Neutrophil (primary cell): ENCODE data around the gene CYP2C18.
"Not testable (repeated sequence)": the region's sequence is repeated elsewhere in the genome, so short reads cannot be mapped to it uniquely, and the experiment has no call there.

Experiments
- H3K27ac ChIP-seq: fragments of 200-600 bp; sonication (generic); 2 replicates; pipeline ENCODE4 v1.5.1; 2016; ENCODE audit warnings: mild to moderate bottlenecking, moderate library complexity
- H3K27me3 ChIP-seq: fragments of 200-600 bp; sonication (generic); 2 replicates; pipeline ENCODE4 v1.6.0; 2016; ENCODE audit warnings: mild to moderate bottlenecking
- H3K36me3 ChIP-seq: fragments of 200-600 bp; sonication (generic); 2 replicates; pipeline ENCODE4 v1.5.1; 2017
- H3K4me1 ChIP-seq, 2 experiments: fragments of 200-600 bp in 1 of 2; sonication (generic) in 1 of 2; 1 replicate in 1 of 2; 2 replicates in 1 of 2; pipeline versions ENCODE4 v1.5.1 to v1.6.1; 2013 to 2016; ENCODE audit warnings: low read depth in 1 of 2, low read length in 1 of 2, mild to moderate bottlenecking in 1 of 2, moderate library complexity in 1 of 2; ENCODE audit not compliant: control insufficient read depth in 1 of 2, insufficient read depth in 1 of 2
- H3K4me3 ChIP-seq, 2 experiments: fragments of 200-600 bp in 1 of 2; sonication (generic) in 1 of 2; 1 replicate in 1 of 2; 2 replicates in 1 of 2; pipeline ENCODE4 v1.5.1; 2013 to 2016; ENCODE audit warnings: low read depth in 1 of 2, low read length in 1 of 2, mild to moderate bottlenecking in 1 of 2, moderate library complexity in 1 of 2
- H3K9me3 ChIP-seq: fragments of 200-600 bp; sonication (generic); 2 replicates; pipeline ENCODE4 v1.5.1; 2016
- CTCF ChIP-seq: fragments of 200-600 bp; sonication (generic); IDR thresholded peaks from 2 replicates; pipeline ENCODE4 v1.5.1; 2016; ENCODE audit warnings: antibody characterized with exemption

CYP2C18 gene

DNA sequence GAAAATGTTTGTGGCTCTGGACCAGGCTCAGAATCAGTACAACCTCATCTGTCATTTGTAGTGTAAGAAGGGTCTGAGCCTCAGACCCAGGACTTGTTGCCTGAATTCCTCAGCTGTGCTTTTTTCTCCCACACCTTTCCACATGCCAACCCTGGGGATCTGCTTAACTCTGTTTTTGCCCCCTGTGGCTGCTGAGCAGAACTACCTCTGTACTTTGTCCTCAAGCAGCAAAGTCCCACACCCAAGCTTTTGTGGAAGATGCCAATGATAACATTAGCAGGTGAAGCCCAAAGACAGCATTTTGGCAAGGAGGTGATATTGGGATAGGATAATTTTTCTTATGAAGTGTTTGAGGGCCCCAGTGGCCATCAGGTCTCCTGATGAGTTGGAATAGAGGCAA lies 5.8 kb upstream of the CYP2C18 start:
- no peak overlapping the region for H3K27ac ChIP-seq
- H3K36me3 ChIP-seq = no peaks in the 10 kb centered on the region
- H3K4me1 ChIP-seq = no peaks in the 10 kb centered on the region
- H3K27me3 ChIP-seq = no peaks in the 10 kb centered on the region
- no peaks in the 10 kb centered on the region for H3K9me3 ChIP-seq
- no peak overlapping the region for H3K4me3 ChIP-seq
- no peak for TF ChIP-seq CTCF

GRCh38 chr10:94678475-94678874 lies 5.1 kb upstream of the CYP2C18 start:
- Histone ChIP-seq H3K36me3 (no peaks in the 10 kb centered on the region), H3K9me3 (no peaks in the 10 kb centered on the region), H3K4me3 (no peak overlapping the region), H3K27me3 (no peaks in the 10 kb centered on the region), H3K27ac (no peak overlapping the region), H3K4me1 (no peaks in the 10 kb centered on the region)
- TF ChIP-seq CTCF = no peak

GRCh38 chr10:94680544-94680943 lies 3.0 kb upstream of the CYP2C18 start:
- H3K4me3 ChIP-seq = no peak overlapping the region
- H3K9me3 ChIP-seq = no peaks in the 10 kb centered on the region
- no peak overlapping the region for H3K27ac ChIP-seq
- TF ChIP-seq CTCF = no peak
- no peaks in the 10 kb centered on the region for H3K36me3 ChIP-seq
- no peaks in the 10 kb centered on the region for H3K4me1 ChIP-seq
- no peaks in the 10 kb centered on the region for H3K27me3 ChIP-seq

GRCh38 chr10:94682636-94683035 lies 893 bp upstream of the CYP2C18 start:
- H3K4me1 ChIP-seq, H3K9me3 ChIP-seq, H3K27ac ChIP-seq, H3K36me3 ChIP-seq, H3K27me3 ChIP-seq, H3K4me3 ChIP-seq: not testable (repeated sequence)

DNA sequence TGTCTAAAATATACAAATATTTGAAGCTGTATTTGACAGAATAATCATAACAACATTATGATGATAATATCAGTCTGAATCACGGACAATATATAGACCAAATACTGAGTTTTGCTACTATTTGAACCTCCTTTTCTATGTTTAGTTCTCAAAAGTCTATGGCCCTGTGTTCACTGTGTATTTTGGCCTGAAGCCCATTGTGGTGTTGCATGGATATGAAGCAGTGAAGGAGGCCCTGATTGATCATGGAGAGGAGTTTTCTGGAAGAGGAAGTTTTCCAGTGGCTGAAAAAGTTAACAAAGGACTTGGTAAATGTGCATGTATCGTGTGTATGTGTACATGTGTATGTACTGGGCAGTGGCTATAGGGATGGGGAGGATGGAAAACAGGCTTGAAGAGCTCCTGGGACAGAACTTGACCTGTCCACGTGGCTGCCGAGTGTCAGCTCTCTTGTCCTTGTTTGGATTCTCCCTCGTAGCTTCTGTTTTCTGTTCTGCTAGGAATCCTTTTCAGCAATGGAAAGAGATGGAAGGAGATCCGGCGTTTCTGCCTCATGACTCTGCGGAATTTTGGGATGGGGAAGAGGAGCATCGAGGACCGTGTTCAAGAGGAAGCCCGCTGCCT lies 4.2 kb downstream of the CYP2C18 start:
- Histone ChIP-seq H3K4me3 (no peak overlapping the region), H3K36me3 (no peaks in the 10 kb centered on the region), H3K27me3 (no peaks in the 10 kb centered on the region), H3K9me3 (no peaks in the 10 kb centered on the region), H3K27ac (no peak overlapping the region), H3K4me1 (no peaks in the 10 kb centered on the region)
- TF ChIP-seq CTCF = no peak

DNA sequence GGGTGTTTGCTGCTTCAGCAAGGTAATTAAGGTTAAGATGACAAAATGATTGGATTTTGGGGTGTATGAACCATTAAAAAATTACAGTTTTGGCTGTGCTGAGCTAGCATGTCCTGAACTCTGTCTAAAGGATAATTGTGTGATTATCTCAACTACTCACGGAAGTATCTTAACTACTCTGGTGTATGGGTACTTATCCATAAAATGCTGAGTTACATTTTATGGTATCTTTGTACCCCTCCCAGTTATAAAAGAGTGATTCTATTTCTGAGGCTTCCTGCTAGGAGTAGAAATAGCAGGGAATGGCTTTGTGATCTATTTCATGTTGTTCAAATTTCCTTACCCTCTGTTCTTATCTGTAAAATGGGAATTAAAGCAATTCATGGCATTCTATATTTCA lies 22.6 kb downstream of the CYP2C18 start:
- Histone ChIP-seq H3K9me3 (no peaks in the 10 kb centered on the region), H3K27ac (no peak overlapping the region), H3K4me1 (no peaks in the 10 kb centered on the region), H3K36me3 (no peaks in the 10 kb centered on the region), H3K27me3 (no peaks in the 10 kb centered on the region), H3K4me3 (no peak overlapping the region)
- no peak for TF ChIP-seq CTCF
